ENCODE results near the gene TRPM8. TPM values are rescaled to one million over a fixed set of nuclear protein-coding genes. Genes with fewer than 3 reads are reported as not detected.
A peak's percentile ranks its signal among the peaks of the same experiment; 100 is the strongest.
"Not testable (repeated sequence)": the region's sequence is repeated elsewhere in the genome, so short reads cannot be mapped to it uniquely, and the experiment has no call there.

Gene TRPM8
- under 1 TPM in 2 of 3 donors, not detected in 1; 0.06 to 0.08 TPM for polyA plus RNA-seq (ENCODE audit: insufficient read length in 3 of 3)

DNA sequence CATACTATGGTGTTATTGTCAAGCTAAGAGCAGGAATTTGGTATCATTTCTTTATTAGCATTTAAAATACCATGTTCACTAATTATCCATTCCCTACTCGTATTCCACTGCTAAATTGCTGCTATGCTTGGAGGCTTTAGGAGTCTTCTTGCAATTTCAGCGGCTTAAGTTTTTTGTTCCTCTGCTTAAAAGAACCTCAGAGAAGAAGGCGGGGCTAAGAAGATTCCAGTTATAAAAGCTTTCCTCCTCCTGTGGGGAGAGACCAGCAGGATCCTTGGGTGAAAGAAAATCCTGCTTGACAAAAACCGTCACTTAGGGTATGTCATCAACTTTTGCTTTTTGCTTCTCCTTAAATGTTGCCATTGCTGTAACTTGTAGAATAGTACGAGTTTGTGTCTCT lies at the start of gene TRPM8:
Gene TRPM8, plus strand, starts transcription at position 258 of the 400 bp plus-strand sequence. CDS start 9,165 bp downstream, outside the sequence.
- no peak for DNase-seq (ENCODE audit: low read depth in 3 of 3, low spot score in 2 of 3)

DNA sequence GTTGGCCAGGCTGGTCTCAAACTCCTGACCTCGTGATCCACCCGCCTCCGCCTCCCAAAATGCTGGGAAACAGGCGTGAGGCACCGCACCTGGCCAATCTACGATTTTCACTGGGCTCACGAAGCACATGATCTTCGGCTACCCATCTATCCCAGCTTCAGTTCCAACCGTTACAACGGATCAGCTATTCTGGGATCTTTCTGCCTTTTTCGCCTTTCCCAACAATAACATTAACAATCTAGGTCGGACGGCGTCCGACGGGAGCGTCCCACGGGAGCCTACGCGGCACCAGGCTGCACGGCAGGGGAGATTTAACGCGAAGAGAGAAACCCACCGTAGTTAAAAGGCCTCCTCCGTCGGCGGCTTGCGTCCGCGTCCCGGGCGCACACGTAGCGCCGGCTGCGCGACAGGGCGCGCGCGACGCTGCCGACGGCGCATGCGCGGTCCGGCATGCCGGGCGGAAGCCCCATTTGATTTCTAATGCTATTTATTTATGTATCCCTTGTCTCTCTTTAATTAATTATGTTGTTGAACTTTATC lies 49.1 kb upstream of the TRPM8 start, which contains the start of gene MSL3B:
Gene MSL3B, minus strand, starts transcription at position 394 of the 540 bp plus-strand sequence.
- peak in 1 of 3 donors; percentile 27 for DNase-seq (ENCODE audit: low read depth in 3 of 3, low spot score in 2 of 3)

GRCh38 chr2:233871432-233871831 lies 45.7 kb upstream of the TRPM8 start:
- no peak for DNase-seq (ENCODE audit: low read depth in 3 of 3, low spot score in 2 of 3)

DNA sequence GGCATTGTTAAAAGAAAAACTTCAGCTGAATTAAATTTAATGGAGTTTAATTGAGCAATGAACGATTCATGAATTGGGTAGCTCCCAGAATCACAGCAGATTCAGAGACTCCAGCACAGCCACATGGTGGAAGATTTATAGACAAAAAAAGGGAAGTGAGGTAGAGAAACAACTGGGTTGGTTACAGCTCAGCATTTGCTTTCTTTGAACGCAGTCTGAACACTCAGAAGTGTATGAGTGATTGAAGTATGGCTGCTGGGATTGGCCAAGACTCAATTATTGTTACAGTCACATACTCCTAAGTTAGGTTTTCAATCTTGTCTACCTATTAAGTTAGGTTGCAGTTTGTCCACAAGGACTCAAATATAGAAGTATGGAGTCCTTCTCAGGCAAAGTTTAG lies 45.0 kb upstream of the TRPM8 start:
- not testable (repeated sequence) for DNase-seq (ENCODE audit: low read depth in 3 of 3, low spot score in 2 of 3)

DNA sequence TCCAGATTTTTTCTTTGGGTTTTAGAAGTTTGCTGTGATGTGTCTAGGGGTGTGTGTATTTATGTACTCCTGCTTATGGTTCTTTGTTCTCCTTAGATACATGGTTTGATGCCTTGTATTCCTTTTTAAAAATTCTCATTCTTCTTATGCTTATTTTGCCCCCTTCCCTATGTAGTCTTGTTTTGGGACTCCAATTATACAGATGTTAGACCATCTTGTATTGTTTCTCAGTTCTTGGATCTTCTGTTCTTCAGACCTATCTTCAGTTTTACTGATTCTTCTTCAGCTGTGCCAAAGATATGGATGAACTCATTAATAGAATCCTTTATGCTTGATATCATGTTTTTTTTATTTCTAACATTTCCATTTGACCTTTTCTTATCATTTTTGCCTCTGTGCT lies 34.8 kb upstream of the TRPM8 start:
- no peak for DNase-seq (ENCODE audit: low read depth in 3 of 3, low spot score in 2 of 3)

GRCh38 chr2:233892793-233893192 lies 24.4 kb upstream of the TRPM8 start:
- DNase-seq (ENCODE audit: low read depth in 3 of 3, low spot score in 2 of 3) = no peak

- not testable (repeated sequence) for DNase-seq (ENCODE audit: low read depth in 3 of 3, low spot score in 2 of 3)
Measured at GRCh38 chr2:233896253-233896652, 20.9 kb upstream of the TRPM8 start.

- DNase-seq (ENCODE audit: low read depth in 3 of 3, low spot score in 2 of 3) = no peak
Measured at GRCh38 chr2:233901367-233901766, 15.8 kb upstream of the TRPM8 start.

DNA sequence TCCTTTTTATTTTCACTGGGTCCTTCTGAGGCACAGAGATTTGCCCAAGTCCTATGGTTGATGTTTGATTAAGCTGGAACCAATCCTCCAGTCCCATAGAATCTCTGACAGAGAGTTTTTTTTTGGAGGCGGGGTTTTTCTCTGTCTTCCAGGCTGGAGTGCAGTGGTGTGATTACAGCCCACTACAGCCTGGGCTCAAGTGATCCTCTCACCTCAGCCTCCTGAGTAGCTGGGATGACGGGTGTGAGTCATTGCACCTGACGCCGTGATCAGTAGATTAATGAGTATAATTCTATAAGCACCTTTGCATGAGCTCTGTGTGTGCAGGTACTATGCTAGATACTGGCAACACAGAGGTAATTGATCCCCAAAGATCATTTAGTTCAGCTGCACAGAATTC lies 15.3 kb upstream of the TRPM8 start:
- no peak for DNase-seq (ENCODE audit: low read depth in 3 of 3, low spot score in 2 of 3)

DNA sequence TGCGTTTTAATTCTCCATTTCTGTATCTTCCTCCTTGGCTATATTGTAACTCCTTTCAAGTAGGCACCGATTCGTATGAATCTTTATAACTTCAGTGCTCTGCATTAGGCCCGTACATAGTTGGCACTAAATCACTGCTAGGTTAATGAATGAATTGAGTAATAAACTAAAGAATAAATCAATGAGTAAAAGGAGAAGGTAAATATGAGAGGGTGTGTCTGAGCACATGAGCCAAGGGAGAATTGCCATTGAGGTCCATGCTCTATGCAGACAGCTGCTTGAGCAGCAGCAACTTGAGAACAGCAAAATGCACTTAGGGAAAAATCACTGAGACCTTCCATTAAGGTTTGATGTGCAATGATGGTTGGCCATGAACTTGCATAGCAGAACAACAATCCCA lies 11.2 kb upstream of the TRPM8 start:
- no peak for DNase-seq (ENCODE audit: low read depth in 3 of 3, low spot score in 2 of 3)

DNA sequence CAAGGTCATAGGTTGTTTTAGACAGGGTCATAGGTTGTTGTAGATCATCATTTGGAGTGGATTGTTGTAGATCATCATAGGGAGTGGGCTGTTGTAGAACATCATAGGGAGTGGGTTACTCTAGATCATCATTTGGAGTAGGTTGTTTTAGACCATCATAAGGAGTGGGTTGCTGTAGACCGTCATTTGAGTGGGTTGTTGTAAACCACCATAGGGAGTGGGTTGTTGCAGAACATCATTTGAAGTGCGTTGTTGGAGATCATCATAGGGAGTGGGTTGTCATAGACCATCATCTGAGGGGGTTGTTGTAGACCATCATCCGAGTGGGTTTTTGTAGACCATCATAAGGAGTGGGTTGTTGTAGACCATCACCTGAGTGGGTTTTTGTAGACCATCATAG lies 9.5 kb upstream of the TRPM8 start:
- no peak for DNase-seq (ENCODE audit: low read depth in 3 of 3, low spot score in 2 of 3)

DNA sequence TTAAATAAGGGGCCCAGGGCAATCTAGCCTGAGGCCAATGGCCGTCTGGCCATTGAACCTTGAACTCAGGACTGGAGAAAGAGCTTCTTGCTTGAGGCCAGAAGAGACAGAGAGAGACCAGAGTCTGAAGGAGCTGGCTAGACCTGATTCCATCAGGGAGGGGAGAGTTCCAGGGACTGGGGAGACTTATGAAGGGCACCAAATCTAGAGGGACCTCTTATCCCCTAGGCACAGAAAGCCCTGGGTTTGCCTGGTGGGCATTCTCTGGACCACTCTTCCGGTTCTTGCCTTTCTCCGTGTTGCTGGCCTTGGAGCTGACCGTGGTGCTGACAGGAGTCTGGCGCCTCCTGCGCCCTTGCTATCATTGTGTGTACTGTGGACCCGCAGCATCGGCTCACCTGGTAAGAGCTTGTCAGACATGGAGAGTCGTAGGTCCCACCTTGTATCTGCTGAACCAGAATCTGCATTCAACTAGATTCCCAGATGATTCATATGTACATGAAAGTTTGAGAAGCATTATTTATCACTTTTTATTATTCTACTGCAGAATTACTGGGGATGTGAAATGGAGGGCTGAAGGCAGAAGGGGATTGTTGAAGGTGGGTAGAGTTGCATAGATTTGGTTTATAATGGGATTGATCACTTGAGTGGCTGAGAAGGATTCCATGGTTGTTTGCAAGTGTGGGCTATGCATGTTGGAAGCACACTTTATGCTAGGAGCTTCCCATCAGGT lies 4.3 kb upstream of the TRPM8 start:
- peak; percentile 29 to 59 (median 32) for DNase-seq (ENCODE audit: low read depth in 3 of 3, low spot score in 2 of 3)

DNA sequence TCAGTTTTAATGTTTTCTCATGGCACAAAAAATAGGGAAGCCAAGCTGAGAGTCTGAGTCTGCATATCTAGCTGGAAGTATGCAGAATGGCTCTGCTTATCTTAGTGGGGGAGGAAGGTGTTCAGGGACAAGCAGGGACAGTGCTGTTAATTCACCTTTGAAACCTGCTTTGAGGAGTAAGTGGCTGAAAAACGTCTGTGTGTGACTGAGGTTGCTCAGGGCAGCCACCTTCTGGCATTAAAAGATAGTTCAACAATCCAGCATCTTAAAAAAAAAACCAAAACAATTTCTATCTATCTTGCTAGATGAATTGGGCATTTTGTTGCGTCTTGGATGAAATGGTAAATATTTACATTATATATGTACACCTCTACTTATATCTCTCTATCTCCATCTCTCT lies 2.0 kb upstream of the TRPM8 start:
- DNase-seq (ENCODE audit: low read depth in 3 of 3, low spot score in 2 of 3) = no peak

DNA sequence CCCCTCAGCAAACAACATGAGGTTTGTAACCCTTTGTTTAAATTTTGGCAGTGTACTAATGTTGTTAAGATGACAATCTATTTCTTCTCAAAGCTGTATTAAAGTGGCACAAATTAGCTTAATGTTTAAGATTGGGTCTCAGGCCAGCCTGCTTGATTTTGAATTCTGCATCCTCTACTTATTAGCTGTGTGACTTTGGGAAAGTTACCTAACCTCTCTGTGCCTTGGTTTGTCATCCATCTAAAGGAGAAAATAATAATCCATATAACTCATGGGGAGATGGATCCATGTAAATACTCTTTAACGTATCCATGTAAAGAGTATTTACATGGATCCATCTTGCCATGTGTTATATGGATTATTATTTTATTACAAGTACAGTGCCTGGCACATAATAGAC lies 2.1 kb downstream of the TRPM8 start:
- DNase-seq (ENCODE audit: low read depth in 3 of 3, low spot score in 2 of 3) = no peak

DNA sequence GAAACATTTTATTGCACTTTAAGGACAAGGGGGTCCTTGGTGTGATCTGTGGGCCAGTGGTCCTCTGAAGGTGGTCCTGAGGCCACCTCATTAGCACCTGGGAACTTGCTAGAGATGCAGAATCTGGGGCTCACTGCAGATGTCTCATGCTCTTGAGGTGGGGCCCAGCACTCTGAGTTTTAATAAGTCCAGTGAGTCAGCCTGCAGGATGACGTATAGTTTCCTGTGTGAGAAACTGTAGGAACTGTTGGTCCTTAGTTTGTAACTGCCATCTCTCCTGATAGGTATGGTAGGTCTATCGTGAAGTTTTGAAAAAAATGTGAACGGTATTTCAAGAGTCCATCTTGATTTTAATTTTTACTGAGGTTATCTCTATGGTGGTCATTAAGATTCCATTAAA lies 2.8 kb downstream of the TRPM8 start:
- no peak for DNase-seq (ENCODE audit: low read depth in 3 of 3, low spot score in 2 of 3)

- DNase-seq (ENCODE audit: low read depth in 3 of 3, low spot score in 2 of 3) = no peak
Measured at GRCh38 chr2:233922471-233922870, 5.3 kb downstream of the TRPM8 start.

GRCh38 chr2:233925402-233925801 lies 8.2 kb downstream of the TRPM8 start:
- DNase-seq (ENCODE audit: low read depth in 3 of 3, low spot score in 2 of 3) = no peak

GRCh38 chr2:233926806-233927205 lies 9.6 kb downstream of the TRPM8 start:
- no peak for DNase-seq (ENCODE audit: low read depth in 3 of 3, low spot score in 2 of 3)

- no peak for DNase-seq (ENCODE audit: low read depth in 3 of 3, low spot score in 2 of 3)
Measured at GRCh38 chr2:233928594-233929351, 11.6 kb downstream of the TRPM8 start.

DNA sequence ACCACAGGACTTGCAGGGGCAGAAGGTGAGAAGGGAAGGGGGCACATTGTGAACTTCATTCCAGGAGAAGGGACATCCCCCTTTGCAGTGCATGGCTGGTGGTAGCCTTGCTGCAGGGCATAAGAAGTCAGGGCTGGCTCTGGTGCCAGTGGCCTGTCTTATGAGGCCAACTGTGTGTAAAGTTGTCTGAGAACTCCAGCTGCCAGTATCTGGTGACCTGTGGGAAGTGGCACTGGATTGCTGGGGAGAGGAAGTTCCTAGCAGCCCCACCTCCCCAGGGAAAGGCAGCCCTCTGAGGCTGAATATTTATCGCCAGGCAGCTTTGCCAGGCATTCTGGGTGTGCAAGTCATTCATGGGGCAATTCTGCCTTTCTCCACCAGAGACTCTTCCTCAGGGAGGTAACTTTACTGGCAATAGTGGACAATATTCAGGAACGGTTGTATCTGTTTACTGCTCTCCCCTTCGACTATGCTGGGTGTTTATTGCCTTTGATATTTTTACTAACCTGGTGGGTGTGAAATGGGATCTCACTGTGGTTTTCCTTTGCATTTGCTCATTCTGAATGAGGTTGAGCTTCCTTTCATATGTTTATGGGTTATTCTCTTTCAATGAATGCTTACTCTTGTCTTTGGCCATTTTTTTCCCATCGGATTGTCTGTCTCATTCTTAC lies 12.3 kb downstream of the TRPM8 start:
- DNase-seq (ENCODE audit: low read depth in 3 of 3, low spot score in 2 of 3) = no peak

DNA sequence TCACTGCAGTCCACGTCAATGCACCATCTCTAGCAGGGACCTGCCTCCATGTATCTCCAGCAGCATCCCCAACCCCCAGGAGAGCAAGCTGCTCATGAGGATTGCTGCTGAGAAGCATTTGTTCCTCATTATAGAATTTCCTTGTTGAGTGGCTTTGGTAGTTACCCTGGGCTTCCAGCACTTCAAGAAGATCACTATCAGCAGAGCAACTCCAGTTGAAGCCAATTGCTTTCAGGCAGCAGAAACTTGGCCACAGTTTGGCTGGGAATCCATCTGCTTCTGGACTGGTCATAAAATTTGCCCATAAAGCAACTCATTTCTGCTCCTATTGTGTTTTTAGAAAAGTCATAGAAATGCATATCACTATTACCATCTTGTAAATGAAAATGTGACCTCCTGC lies 17.4 kb downstream of the TRPM8 start:
- DNase-seq (ENCODE audit: low read depth in 3 of 3, low spot score in 2 of 3) = no peak

Data from right renal cortex interstitium (tissue), 3 donors.